PC-9 (cell line): Measurements from ENCODE around the gene EHBP1L1. TPM values are rescaled to one million over a fixed set of nuclear protein-coding genes. Genes with fewer than 3 reads are reported as not detected.

Experiments used
- BruUV-seq: library from RNA; stranded (reverse); fragments of 400-500 nt; replicated peaks from 2 replicates; lab custom pipeline; 2021; lab: Mats Ljungman, UMichigan
- CTCF ChIA-PET: fragments of 300-600 bp; sonication (Branson Sonifier 250); formaldehyde crosslinking; loops from one replicate; lab custom pipeline; 2022; ENCODE audit warnings: antibody characterized with exemption; lab: Charles Lee
- POLR2A ChIA-PET: fragments of 300-600 bp; sonication (Branson Sonifier 250); formaldehyde crosslinking; loops from one replicate; lab custom pipeline; 2022; ENCODE audit warnings: antibody characterized with exemption; ENCODE audit not compliant: unreplicated experiment; lab: Charles Lee
- DNase-seq, 2 experiments: peaks; one replicate each; pipeline versions ENCODE4 v3.0.0 to v3.0.0-alpha.2; 2015 to 2022; ENCODE audit warnings: mixed read lengths in 1 of 2
- H2AFZ ChIP-seq: fragments of 200-600 bp; sonication (generic); 2 replicates; pipeline ENCODE4 v1.8.1; 2017; ENCODE audit warnings: antibody characterized with exemption
- H3F3A ChIP-seq: fragments of 200-600 bp; sonication (generic); 2 replicates; pipeline ENCODE4 v1.8.1; 2017; ENCODE audit warnings: antibody characterized with exemption, mild to moderate bottlenecking, low read depth; ENCODE audit not compliant: insufficient read depth
- H3K27ac ChIP-seq: fragments of 200-600 bp; sonication (generic); 2 replicates; pipeline ENCODE4 v1.6.1; 2016; ENCODE audit warnings: mixed run types
- H3K27me3 ChIP-seq: fragments of 200-600 bp; sonication (generic); 2 replicates; pipeline ENCODE4 v1.6.1; 2016; ENCODE audit warnings: low read depth, mixed run types; ENCODE audit not compliant: insufficient read depth
- H3K36me3 ChIP-seq: fragments of 200-600 bp; sonication (generic); 2 replicates; pipeline ENCODE4 v1.6.1; 2016; ENCODE audit warnings: low read depth, mixed run types
- H3K4me1 ChIP-seq: fragments of 200-600 bp; sonication (generic); replicated peaks from 2 replicates; pipeline ENCODE4 v1.6.1; 2016; ENCODE audit warnings: mixed run types; ENCODE audit not compliant: insufficient read depth
- H3K4me2 ChIP-seq: fragments of 200-600 bp; sonication (generic); 2 replicates; pipeline ENCODE4 v1.6.1; 2017; ENCODE audit warnings: mixed run types
- H3K4me3 ChIP-seq: fragments of 200-600 bp; sonication (generic); 2 replicates; pipeline ENCODE4 v1.6.1; 2016; ENCODE audit warnings: mixed run types
- H3K79me2 ChIP-seq: fragments of 200-600 bp; sonication (generic); 2 replicates; pipeline ENCODE4 v1.6.1; 2017; ENCODE audit warnings: low read depth, mixed run types
- H3K9me2 ChIP-seq: fragments of 200-600 bp; sonication (generic); 2 replicates; pipeline ENCODE4 v1.8.1; 2017; ENCODE audit warnings: mild to moderate bottlenecking; ENCODE audit not compliant: insufficient read depth
- H3K9me3 ChIP-seq: fragments of 200-600 bp; sonication (generic); 2 replicates; pipeline ENCODE4 v1.8.1; 2016; ENCODE audit warnings: low read depth; ENCODE audit not compliant: insufficient read depth
- H4K20me1 ChIP-seq: fragments of 200-600 bp; sonication (generic); 2 replicates; pipeline ENCODE4 v1.8.1; 2017; ENCODE audit not compliant: insufficient read depth
- CTCF ChIP-seq: fragments of 200-600 bp; sonication (generic); conservative IDR thresholded peaks from 2 replicates; pipeline ENCODE4 v1.6.1; 2017; ENCODE audit warnings: mixed run types, antibody characterized with exemption, mild to moderate bottlenecking, moderate library complexity
- EZH2 ChIP-seq: fragments of 200-600 bp; sonication (generic); IDR thresholded peaks from 2 replicates; pipeline ENCODE4 v1.8.0; 2017; ENCODE audit warnings: antibody characterized with exemption, low read depth
- intact Hi-C: fragments of 100-400 bp; cut with micrococcal nuclease; formaldehyde crosslinking; loops from one replicate; pipeline ENCODE4 v1.10.0; 2022; ENCODE audit not compliant: unreplicated experiment
- total RNA-seq: library from RNA; stranded (reverse); gene quantifications from 2 replicates; pipeline ENCODE4 v1.2.3, GENCODE V29; 2021

The EHBP1L1 gene
- total RNA-seq, 1 experiment from 2014 or later, result 123 TPM

- Histone ChIP-seq H3F3A (no peaks in the 10 kb centered on the region), H3K4me3 (no peak overlapping the region), H3K4me2 (no peak overlapping the region), H3K9me3 (no peaks in the 10 kb centered on the region), H3K9me2 (no peaks in the 10 kb centered on the region), H3K36me3 (peaks cover 27% of the 10 kb centered on the region), H2AFZ (no peak overlapping the region), H3K27ac (no peak overlapping the region), H3K4me1 (peaks cover 5% of the 10 kb centered on the region; the same call in 1 of the 2 replicates), H3K79me2 (peaks cover 28% of the 10 kb centered on the region), H4K20me1 (peaks cover 60% of the 10 kb centered on the region), H3K27me3 (no peaks in the 10 kb centered on the region)
- ChIA-PET POLR2A (no interaction called here), CTCF (no interaction called here)
- TF ChIP-seq EZH2, result no peak
- TF ChIP-seq CTCF, result no peak
- DNase-seq, result no peak
- intact Hi-C loops, result no loop called here
- no TSS peak for BruUV-seq
Observed at GRCh38 chr11:65622011-65622410, 46.2 kb downstream of the EHBP1L1 start.

GRCh38 chr11:65623177-65623576, 47.3 kb downstream of the EHBP1L1 start:
- no peaks in the 10 kb centered on the region for H3K27me3 ChIP-seq
- no peak overlapping the region for H2AFZ ChIP-seq
- peaks cover 50% of the 10 kb centered on the region for H4K20me1 ChIP-seq
- TF ChIP-seq EZH2 (no peak), CTCF (no peak)
- no peak for DNase-seq
- no peak overlapping the region for H3K27ac ChIP-seq
- CTCF ChIA-PET, result no interaction called here
- H3K36me3 ChIP-seq, result peaks cover 29% of the 10 kb centered on the region
- no peaks in the 10 kb centered on the region for H3K9me2 ChIP-seq
- intact Hi-C loops, result no loop called here
- H3F3A ChIP-seq, result no peaks in the 10 kb centered on the region
- POLR2A ChIA-PET, result interaction anchor here (0.5 to 0.6 kb wide), 2 partner anchors 82 to 666 kb away, joined by 3 to 5 read pairs; partner anchors contain the start of gene YIF1A
- BruUV-seq, result no TSS peak
- no peaks in the 10 kb centered on the region for H3K9me3 ChIP-seq
- peaks cover 16% of the 10 kb centered on the region for H3K79me2 ChIP-seq
- H3K4me3 ChIP-seq, result no peak overlapping the region
- no peaks in the 10 kb centered on the region for H3K4me1 ChIP-seq
- no peak overlapping the region for H3K4me2 ChIP-seq

- intact Hi-C loops, result no loop called here
- Histone ChIP-seq H2AFZ (no peak overlapping the region), H3K79me2 (peaks cover 7% of the 10 kb centered on the region), H3K4me2 (no peak overlapping the region), H3K4me3 (no peak overlapping the region), H3K9me3 (no peaks in the 10 kb centered on the region), H4K20me1 (peaks cover 41% of the 10 kb centered on the region), H3F3A (no peaks in the 10 kb centered on the region), H3K27ac (no peak overlapping the region), H3K4me1 (no peaks in the 10 kb centered on the region), H3K9me2 (no peaks in the 10 kb centered on the region), H3K27me3 (no peaks in the 10 kb centered on the region), H3K36me3 (peaks cover 29% of the 10 kb centered on the region)
- TF ChIP-seq CTCF (no peak), EZH2 (no peak)
- CTCF ChIA-PET, result no interaction called here
- POLR2A ChIA-PET, result no interaction called here
- DNase-seq, result no peak
- BruUV-seq, result no TSS peak
Observed at GRCh38 chr11:65623852-65624616, 48.2 kb downstream of the EHBP1L1 start.
